GM18520 (cell line): ENCODE data around the gene IQGAP2.

Source experiments
- ATAC-seq: cut with Tn5 transposase; IDR thresholded peaks from one replicate; pipeline ENCODE4 v1.9.1; 2021; ENCODE audit not compliant: unreplicated experiment

The IQGAP2 gene

GRCh38 chr5:76449606-76450005 lies 46.5 kb downstream of the IQGAP2 start:
- ATAC-seq: no peak

GRCh38 chr5:76450054-76450453 lies 47.0 kb downstream of the IQGAP2 start:
- no peak for ATAC-seq

- no peak for ATAC-seq
These were observed 48.1 kb downstream of the IQGAP2 start for GRCh38 chr5:76451031-76451701.

- no peak for ATAC-seq
These were observed 52.5 kb downstream of the IQGAP2 start for GRCh38 chr5:76455531-76456133.

DNA sequence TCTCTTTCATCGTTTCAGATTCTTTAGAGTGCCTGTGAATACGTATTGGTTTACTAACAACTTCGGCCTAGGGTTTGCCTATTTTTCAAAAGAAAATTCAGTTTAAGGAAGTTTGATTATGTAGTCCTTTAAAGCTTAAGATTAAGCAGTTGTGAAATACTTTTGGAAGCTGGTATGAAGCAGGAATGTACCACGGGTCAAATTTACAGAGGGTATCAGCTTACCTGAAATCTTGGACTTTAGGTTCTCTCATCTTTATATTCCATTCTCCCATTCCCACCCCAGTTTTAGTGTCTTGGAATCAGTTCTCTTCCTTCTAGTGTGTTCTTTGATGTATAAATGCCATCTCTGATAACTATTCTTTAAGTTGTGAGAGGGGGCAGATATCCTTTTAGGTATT lies 53.2 kb downstream of the IQGAP2 start:
- ATAC-seq: no peak

- no peak for ATAC-seq
These were observed 54.8 kb downstream of the IQGAP2 start for GRCh38 chr5:76457674-76458485.

GRCh38 chr5:76458486-76458830 lies 55.4 kb downstream of the IQGAP2 start:
- no peak for ATAC-seq

DNA sequence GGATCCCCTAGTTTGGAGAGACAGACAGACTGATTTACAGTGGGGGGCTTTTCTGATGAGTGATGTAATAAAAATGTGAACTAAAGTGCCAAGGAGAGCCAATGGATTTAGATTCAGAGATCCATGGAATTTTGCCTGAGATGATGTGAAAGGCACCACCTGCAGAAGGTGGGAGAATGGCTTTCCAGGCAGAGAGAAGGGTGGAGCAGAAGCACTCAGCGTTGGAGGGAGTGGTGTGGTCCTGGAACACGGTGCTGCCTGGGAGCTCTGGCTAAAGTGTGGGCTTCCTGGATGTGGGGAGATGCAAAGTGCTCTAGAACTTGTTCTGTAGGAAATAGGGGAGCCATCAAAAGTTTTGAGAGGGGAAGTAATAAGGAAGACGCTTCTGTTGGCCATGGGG lies 57.0 kb downstream of the IQGAP2 start:
- no peak for ATAC-seq

DNA sequence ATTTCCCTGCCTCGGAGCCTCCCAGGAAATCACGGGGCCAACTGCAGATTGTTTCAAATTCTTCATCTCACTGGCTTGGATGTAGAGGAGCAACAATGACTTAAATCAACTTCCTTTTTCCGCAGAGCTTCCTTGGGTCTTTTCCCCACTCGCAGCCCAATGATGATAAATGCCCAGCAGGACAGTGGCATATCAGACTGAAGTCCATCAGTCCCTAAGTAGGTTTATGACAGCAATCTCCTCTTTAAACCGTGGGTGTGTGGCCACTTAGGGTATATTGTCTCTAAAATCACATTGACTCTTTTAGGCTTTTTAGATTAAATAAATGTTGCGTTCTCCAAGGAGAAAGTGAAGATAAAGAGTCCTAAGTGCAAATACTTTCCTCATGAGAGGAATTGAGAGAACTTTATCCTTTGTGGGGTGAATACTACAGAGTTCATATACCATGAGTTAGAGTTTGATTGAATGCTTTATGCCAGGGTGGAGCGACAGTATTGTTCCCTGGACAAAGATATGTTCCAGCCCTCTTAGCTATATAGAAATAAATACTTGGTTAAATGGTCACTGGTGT lies 59.1 kb downstream of the IQGAP2 start:
- no peak for ATAC-seq

- ATAC-seq: no peak
These were observed 64.1 kb downstream of the IQGAP2 start for GRCh38 chr5:76467216-76467615.

DNA sequence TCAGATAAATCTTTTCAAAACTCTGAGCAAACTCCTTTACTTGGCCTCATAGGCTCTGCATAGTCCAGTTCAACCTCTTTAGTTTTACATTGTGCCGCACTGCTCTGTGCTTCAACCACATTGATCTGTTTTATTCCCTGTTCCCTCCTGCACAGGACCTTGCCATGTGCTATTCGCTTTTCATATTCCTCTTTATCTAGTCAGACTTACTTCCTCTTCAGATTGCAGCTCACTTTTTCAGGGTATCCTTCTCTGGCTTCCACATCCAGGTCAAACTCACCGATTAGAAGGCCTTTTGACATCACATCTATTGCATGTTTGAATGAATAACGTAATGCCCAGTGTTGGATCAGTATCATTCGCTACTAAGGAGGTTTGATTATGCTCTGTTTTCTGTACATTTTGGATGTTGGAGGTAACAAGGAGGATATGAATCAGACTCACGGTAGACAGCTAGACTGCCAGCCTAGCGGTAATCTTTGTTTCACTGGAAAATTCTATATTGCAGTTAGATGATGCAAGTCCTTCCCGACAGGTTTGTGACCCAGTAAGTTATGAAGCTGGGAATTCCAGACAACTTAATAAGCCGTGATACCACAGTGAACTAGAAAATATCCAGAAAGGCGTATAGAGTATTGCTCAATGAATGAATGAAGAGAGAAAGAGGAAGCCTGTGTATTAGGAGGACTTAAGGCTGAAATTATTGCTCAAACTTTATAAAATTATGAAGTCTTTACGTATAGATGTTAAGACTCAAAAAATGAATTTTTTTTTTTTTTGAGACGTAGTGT lies 65.7 kb downstream of the IQGAP2 start:
- no peak for ATAC-seq

DNA sequence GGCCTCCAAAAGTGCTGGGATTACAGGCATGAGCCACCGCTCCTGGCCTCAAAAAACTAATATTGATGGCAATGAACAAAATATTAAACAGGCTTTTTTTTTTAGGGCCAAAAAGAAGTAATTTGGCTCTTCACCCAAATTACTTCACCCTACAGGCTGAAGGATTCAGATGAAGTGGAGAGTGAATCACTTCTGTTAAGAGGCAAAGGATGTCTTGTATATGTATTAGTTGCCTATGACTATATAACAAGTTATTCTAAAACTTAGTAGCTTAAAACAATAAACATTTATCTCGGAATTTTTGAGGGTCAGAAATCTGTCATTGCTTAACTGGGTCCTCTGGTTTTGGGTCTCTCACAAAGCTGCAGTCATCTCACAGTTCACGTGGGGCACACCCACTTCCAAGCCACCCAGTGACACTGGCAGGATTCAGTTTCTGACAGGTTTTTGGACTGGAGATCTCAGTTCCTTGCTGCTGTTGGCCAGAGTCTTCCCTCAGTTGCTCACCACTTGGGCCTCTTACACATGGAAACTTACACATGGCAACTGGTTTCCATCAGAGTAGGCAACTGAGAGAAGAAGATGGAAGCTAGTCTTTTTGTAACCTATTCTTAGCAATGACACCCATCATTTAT lies 66.7 kb downstream of the IQGAP2 start:
- ATAC-seq: no peak

GRCh38 chr5:76470976-76471375 lies 67.9 kb downstream of the IQGAP2 start:
- ATAC-seq: no peak

GRCh38 chr5:76471406-76471805 lies 68.3 kb downstream of the IQGAP2 start:
- no peak for ATAC-seq

DNA sequence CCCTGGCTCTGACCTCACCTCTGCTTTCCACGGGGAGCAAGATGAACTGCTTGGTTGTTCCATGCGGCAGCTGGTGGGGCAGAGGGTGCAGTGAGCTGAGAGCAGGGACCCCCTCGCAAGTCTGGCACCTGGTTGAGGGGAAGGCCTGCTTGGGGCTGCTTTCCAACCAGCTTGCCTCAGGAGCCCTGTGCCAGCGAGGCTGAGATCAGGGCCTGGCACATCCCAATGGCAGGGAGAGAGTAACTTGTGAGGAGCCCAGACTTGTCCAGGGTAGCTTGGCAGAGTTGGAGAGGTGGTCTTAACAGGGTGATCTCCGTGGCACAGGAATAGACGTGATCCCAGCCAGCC lies 68.9 kb downstream of the IQGAP2 start:
- no peak for ATAC-seq

GRCh38 chr5:76472335-76473008 lies 69.4 kb downstream of the IQGAP2 start:
- ATAC-seq: no peak

DNA sequence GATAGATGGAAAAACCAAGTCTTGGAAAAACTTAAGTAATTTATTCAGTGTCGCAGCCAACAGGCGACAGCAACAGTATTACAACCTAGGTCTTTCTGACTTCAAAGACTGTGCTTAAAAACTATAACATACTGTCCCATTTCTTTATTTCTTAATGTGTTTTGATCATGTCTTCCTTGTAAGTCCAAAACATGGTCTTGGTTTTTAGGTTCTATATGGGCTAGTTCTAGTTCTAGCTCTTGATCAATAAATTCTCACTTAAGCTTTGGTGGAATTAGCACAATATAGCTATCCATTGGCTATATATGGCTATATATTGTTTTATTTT lies 69.9 kb downstream of the IQGAP2 start:
- ATAC-seq: no peak

- no peak for ATAC-seq
These were observed 70.6 kb downstream of the IQGAP2 start for GRCh38 chr5:76473661-76474060.

GRCh38 chr5:76474377-76474776 lies 71.3 kb downstream of the IQGAP2 start:
- ATAC-seq: no peak

GRCh38 chr5:76475385-76475784 lies 72.3 kb downstream of the IQGAP2 start:
- no peak for ATAC-seq
